Measurements from ENCODE around the gene FGF21. TPM values are rescaled to one million over a fixed set of nuclear protein-coding genes. Genes with fewer than 3 reads are reported as not detected.

FGF21 gene, protein sequence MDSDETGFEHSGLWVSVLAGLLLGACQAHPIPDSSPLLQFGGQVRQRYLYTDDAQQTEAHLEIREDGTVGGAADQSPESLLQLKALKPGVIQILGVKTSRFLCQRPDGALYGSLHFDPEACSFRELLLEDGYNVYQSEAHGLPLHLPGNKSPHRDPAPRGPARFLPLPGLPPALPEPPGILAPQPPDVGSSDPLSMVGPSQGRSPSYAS
- total RNA-seq: not detected in 2 replicates

DNA sequence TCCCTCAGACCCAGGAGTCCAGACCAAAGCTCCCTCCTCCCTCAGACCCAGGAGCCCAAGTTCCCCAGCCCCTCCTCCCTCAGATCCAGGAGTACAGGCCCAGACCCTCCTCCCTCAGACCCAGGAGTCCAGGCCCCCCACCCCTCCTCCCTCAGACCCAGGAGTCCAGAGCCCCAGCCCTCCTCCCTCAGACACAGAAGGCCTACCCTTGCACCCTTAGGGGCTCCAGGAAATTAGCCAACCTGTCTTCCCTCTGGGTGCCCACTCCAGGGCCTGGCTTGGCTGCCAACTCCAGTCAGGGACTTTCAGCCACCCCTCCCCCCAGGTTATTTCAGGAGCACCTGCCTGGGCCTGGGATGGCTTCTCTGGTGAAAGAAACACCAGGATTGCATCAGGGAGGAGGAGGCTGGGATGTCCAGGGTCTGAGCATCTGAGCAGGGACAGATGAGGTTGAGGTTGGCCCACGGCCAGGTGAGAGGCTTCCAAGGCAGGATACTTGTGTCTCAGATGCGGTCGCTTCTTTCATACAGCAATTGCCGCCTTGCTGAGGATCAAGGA is at the start of gene FGF21:
Gene FGF21, plus strand, starts transcription at position 441 of the 558 bp plus-strand sequence. CDS start 713 bp downstream, outside the sequence.

DNA sequence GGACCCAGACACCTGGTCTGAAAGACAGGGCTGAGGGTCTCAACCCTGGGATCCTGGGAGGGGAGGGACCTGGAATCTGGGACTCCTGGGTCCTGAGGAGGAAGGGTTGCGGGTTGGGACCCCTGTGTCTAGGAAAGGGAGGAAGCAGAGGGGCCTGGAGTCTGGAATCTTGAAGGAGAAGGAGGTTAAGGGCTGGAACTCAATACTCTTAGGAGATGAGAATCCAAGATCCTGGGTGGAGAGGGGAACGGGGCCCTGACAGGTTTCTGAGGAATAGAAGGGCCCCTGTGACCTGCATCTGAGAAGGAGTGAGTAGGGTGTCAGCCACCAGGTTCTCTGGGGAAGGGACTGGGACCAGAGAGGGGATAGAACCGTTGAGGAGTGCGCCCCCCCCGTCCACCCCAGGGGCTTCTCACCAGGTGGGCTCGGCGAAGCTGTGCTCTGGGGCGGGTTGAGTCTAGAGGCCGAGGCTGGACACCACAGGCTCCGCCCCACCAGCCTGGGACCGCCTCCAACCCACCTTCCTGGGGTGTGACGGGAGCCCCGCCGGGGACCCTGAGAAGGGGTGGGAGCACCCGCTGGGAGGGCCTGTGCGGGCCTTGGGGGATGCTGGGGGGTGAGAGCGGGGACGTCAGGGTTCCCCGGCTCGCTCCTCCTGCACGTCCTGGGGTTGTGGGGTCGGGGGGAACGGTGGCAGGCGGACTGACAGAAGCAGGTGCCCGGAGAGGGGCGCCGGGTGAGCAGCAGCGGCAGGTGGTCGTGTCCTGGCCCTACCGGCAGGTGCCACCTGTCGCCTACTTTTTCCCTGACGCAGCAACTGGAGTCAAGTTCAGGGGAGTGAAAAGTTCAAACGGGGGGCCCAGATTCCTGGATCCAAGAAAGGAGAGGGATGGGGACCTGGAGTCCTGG is 35.8 kb upstream of the FGF21 start, which contains the start of gene MAMSTR:
Gene MAMSTR, minus strand, starts transcription at position 463 of the 909 bp plus-strand sequence. CDS start 694 bp downstream, outside the sequence.

GRCh38 chr19:48740164-48740972 is 15.0 kb upstream of the FGF21 start, which contains the start of gene RASIP1:
Gene RASIP1 (minus strand): TSS chr19:48740610. CDS start chr19:48740282, 328 bp downstream.

DNA sequence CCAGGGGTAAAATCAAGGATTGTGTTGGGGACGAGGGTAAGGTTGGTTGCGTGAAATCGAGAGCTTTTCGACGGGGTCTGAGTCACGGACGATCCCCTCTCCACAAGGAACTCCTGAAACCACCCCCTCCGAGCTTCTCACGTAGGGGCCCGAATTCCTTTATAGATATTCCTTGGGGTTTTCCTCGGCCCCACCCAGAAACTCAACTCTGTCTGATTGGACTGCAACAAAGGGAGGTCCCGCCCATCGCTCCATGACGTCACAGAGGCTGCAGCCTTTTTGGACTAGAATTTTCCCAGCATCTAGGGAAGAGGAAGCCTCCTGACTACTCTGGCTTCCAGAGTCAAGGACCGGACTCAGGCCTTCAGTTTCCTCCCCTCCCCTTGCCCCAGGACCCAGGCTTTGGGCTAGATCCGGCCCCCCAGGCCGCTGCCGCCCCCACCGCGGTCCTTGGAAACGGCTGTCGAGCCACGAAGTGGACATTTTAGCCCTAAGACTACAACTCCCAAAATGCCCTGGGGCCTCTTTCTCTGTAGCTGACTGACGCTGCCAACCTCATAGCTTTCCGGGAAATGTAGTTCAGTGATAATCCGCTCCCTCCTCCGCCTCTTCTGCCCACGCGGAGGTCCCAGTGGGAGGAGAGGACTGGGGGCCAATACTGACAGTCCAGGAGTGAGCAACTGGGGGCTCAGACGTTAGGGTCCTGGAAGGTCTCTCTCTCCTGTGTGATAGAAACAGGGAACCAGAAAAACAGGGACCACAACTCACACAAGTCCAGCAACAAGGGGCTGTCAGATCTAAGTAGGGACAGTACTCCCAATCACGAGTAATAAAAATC is 8.4 kb upstream of the FGF21 start, which contains the start of gene IZUMO1:
Gene IZUMO1, minus strand, starts transcription at position 172 of the 838 bp plus-strand sequence. CDS start 1,050 bp downstream, outside the sequence.

DNA sequence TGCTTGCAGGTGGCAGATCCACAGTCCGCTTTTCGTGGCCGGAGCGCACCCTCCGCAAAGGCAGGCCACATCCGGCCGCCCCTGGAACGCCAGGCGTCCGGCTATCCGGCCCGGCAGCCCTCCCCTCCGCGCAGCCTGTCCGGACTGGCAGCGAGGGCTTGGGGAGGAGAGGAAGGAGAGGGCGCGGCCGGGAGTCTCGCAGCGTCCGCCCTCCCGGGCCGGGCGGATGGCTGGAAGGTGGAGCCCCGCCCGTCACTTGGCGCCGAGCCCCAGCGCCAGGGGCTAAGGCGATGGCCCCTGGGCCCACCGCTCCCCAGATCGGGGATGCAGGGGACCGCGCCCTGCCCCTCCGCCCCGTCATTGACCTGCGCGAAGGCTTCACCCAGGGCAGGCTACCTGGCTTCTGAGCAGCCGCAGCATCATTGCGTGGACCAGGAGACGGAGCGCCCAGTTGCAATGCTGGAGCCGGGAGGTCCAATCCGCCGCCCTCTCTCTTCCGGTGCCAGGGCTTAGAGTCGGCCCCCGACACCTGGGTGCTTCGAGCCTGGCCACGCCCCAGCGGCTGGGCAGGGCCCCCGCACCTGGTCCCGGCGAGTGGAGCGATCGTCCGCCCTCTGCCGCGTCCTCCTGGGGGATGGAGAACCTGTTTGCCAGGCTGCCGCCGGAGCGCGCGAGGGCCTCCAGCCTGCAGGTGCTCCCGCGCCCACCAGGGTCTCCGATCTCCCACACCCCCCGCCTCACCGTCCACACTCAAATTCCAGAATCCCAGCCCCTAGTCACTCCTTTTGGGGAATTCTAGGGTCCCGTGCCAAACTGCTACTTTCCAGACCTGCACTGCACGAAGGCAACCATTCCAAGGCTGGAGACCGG is 2.6 kb upstream of the FGF21 start, which contains the start of gene FUT1:
Gene FUT1, minus strand, starts transcription at position 146 of the 870 bp plus-strand sequence. CDS start 1,360 bp downstream, outside the sequence.

Other genes with a start within 250 kb of the FGF21 start
- 0.16 and 1.4 TPM in 2 replicates for gene LMTK3, start 243.7 kb upstream of the FGF21 start, total RNA-seq
- gene SULT2B1, start 203.4 kb upstream of the FGF21 start, total RNA-seq: 0.25 TPM in 1 of 2 replicates, not detected in the other
- not detected in 2 replicates for gene SPACA4, start 148.8 kb upstream of the FGF21 start, total RNA-seq
- not detected in 2 replicates for gene FAM83E, start 140.4 kb upstream of the FGF21 start, total RNA-seq
- gene RPL18, start 136.3 kb upstream of the FGF21 start, total RNA-seq: 2,568 and 2,890 TPM in 2 replicates
- gene SPHK2, start 136.0 kb upstream of the FGF21 start, total RNA-seq: 11.7 and 12.3 TPM in 2 replicates
- gene DBP, start 118.1 kb upstream of the FGF21 start, total RNA-seq: 0.65 and 17.7 TPM in 2 replicates
- 11.3 TPM in 1 of 2 replicates, not detected in the other for gene CA11, start 109.3 kb upstream of the FGF21 start, total RNA-seq
- gene NTN5, start 82.5 kb upstream of the FGF21 start, total RNA-seq: 0.51 TPM in 1 of 2 replicates, not detected in the other
- under 0.01 TPM in 1 of 2 replicates, not detected in the other for gene FUT2, start 59.6 kb upstream of the FGF21 start, total RNA-seq
- 1.3 and 5.3 TPM in 2 replicates for gene MAMSTR, start 35.8 kb upstream of the FGF21 start, total RNA-seq
- gene RASIP1, start 14.9 kb upstream of the FGF21 start, total RNA-seq: 3.8 and 4.7 TPM in 2 replicates
- gene IZUMO1, start 8.6 kb upstream of the FGF21 start, total RNA-seq: not detected in 2 replicates
- gene FUT1, start 2.9 kb upstream of the FGF21 start, total RNA-seq: 0.98 and 2.2 TPM in 2 replicates
- 69.8 and 75.0 TPM in 2 replicates for gene BCAT2, start 55.5 kb downstream of the FGF21 start, total RNA-seq
- gene HSD17B14, start 81.0 kb downstream of the FGF21 start, total RNA-seq: 2.0 and 24.1 TPM in 2 replicates
- 2.8 and 12.4 TPM in 2 replicates for gene PLEKHA4, start 113.1 kb downstream of the FGF21 start, total RNA-seq
- gene PPP1R15A, start 116.9 kb downstream of the FGF21 start, total RNA-seq: 22.8 and 32.2 TPM in 2 replicates
- not detected in 2 replicates for gene TULP2, start 143.2 kb downstream of the FGF21 start, total RNA-seq
- 196 and 317 TPM in 2 replicates for gene NUCB1, start 144.8 kb downstream of the FGF21 start, total RNA-seq
- gene DHDH, start 178.2 kb downstream of the FGF21 start, total RNA-seq: 0.33 TPM in 1 of 2 replicates, not detected in the other
- gene BAX, start 199.4 kb downstream of the FGF21 start, total RNA-seq: 129 and 173 TPM in 2 replicates
- 1,218 and 2,784 TPM in 2 replicates for gene FTL, start 209.8 kb downstream of the FGF21 start, total RNA-seq
- gene GYS1, start 237.8 kb downstream of the FGF21 start, total RNA-seq: 34.2 and 47.6 TPM in 2 replicates
- gene RUVBL2, start 238.4 kb downstream of the FGF21 start, total RNA-seq: 137 and 324 TPM in 2 replicates

Measured in mesangial cell (primary cell).